Stomach (tissue), 4 donors: ENCODE measurements around the gene C1QTNF12.

ENCODE experiments used
- CTCF ChIP-seq, 7 experiments: fragments of 450-650 bp in 4 of 7; fragments of 200-600 bp in 3 of 7; sonication (generic) in 3 of 7; IDR thresholded peaks; one replicate each; pipeline ENCODE4 v1.5.1; 2016 to 2019; ENCODE audit warnings: antibody characterized with exemption in 7 of 7, control low read depth in 2 of 7, mild to moderate bottlenecking in 1 of 7
- POLR2A ChIP-seq, 4 donors: fragments of 450-650 bp; IDR thresholded peaks; one replicate each; pipeline ENCODE4 v1.6.1; 2016; ENCODE audit warnings: antibody characterized with exemption in 4 of 4, control low read depth in 2 of 4, mild to moderate bottlenecking in 1 of 4, moderate library complexity in 1 of 4

GRCh38 chr1:1291023-1291528, 44.6 kb upstream of the C1QTNF12 start:
- TF ChIP-seq CTCF (IDR thresholded peaks at IDR 0.05): no peak
- no peak for TF ChIP-seq POLR2A (IDR thresholded peaks at IDR 0.05)
